ENCODE data around the gene CRYBA2.

The CRYBA2 gene

GRCh38 chr2:218980735-218981389, 12.4 kb downstream of the CRYBA2 start:
- no peak for DNase-seq

- peak; percentile 75 for DNase-seq
Measured at GRCh38 chr2:218979846-218980734, 13.1 kb downstream of the CRYBA2 start.

- DNase-seq = no peak
Measured at GRCh38 chr2:218975060-218975777, 18.0 kb downstream of the CRYBA2 start.

GRCh38 chr2:218970894-218971293, 22.3 kb downstream of the CRYBA2 start:
- DNase-seq = no peak

GRCh38 chr2:218964041-218964771, 29.0 kb downstream of the CRYBA2 start:
- no peak for DNase-seq

- DNase-seq = no peak
Measured at GRCh38 chr2:218963601-218964000, 29.6 kb downstream of the CRYBA2 start.

GRCh38 chr2:218962859-218963492, 30.2 kb downstream of the CRYBA2 start:
- no peak for DNase-seq

- no peak for DNase-seq
Measured at GRCh38 chr2:218961651-218962570, 31.3 kb downstream of the CRYBA2 start.

GRCh38 chr2:218961229-218961628, 32.0 kb downstream of the CRYBA2 start:
- no peak for DNase-seq

GRCh38 chr2:218960309-218961165, 32.7 kb downstream of the CRYBA2 start:
- no peak for DNase-seq

- no peak for DNase-seq
Measured at GRCh38 chr2:218959761-218960308, 33.4 kb downstream of the CRYBA2 start.

- DNase-seq = peak; percentile 72
Measured at GRCh38 chr2:218959141-218959731, 34.0 kb downstream of the CRYBA2 start, which contains the start of gene CDK5R2. TSS of gene CDK5R2 (plus strand) at chr2:218959666. CDS start at chr2:218959821, 155 bp downstream.

- no peak for DNase-seq
Measured at GRCh38 chr2:218958276-218958675, 34.9 kb downstream of the CRYBA2 start.

- no peak for DNase-seq
Measured at GRCh38 chr2:218957671-218958070, 35.6 kb downstream of the CRYBA2 start.

GRCh38 chr2:218956039-218956438, 37.2 kb downstream of the CRYBA2 start:
- no peak for DNase-seq

- DNase-seq = no peak
Measured at GRCh38 chr2:218954541-218955300, 38.5 kb downstream of the CRYBA2 start.

- no peak for DNase-seq
Measured at GRCh38 chr2:218953366-218953954, 39.8 kb downstream of the CRYBA2 start.

- no peak for DNase-seq
Measured at GRCh38 chr2:218952160-218952559, 41.1 kb downstream of the CRYBA2 start.
